ENCODE measurements around the gene ALX4. TPM values are rescaled to one million over a fixed set of nuclear protein-coding genes. Genes with fewer than 3 reads are reported as not detected.

Gene ALX4
- total RNA-seq, 4 donors from 2014 or later, result 0.10 to 0.11 TPM; not detected in 2

DNA sequence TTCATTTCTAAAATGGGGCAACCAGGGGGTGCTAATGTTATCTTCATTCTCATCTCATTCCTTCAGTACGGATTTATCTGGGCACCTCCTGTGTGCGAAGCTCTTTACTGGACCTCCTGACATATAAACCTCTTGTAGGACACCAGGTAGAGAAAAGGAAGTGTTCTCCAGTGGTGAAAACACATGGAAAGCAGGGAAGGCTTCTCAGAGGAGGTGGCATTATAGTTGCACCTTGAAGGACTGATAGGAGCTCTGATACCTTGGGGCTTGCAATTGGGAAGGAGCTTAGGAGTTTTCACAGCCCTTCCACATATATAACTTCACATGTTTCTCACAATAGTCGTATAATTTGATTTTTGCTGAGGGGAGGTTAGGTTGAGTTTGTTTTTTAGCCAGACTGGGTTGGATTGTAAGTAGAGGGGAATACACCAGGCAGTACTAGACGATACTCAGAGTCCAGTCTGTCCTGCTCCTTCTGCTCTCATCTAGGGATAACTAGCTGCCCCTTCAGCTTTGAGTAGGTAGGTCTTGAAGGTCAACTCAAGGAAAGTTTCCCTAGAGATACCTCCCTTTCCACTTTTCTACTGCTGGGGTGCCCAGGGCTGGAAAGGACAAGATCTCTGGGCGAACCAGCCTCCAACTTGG is 34.0 kb upstream of the ALX4 start:
- H3K27ac ChIP-seq, result no peak overlapping the region
- H3K4me1 ChIP-seq, result no peaks in the 10 kb centered on the region
- no peak for TF ChIP-seq POLR2A (IDR thresholded peaks at IDR 0.05)
- TF ChIP-seq, protein P1, sequence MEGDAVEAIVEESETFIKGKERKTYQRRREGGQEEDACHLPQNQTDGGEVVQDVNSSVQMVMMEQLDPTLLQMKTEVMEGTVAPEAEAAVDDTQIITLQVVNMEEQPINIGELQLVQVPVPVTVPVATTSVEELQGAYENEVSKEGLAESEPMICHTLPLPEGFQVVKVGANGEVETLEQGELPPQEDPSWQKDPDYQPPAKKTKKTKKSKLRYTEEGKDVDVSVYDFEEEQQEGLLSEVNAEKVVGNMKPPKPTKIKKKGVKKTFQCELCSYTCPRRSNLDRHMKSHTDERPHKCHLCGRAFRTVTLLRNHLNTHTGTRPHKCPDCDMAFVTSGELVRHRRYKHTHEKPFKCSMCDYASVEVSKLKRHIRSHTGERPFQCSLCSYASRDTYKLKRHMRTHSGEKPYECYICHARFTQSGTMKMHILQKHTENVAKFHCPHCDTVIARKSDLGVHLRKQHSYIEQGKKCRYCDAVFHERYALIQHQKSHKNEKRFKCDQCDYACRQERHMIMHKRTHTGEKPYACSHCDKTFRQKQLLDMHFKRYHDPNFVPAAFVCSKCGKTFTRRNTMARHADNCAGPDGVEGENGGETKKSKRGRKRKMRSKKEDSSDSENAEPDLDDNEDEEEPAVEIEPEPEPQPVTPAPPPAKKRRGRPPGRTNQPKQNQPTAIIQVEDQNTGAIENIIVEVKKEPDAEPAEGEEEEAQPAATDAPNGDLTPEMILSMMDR (IDR thresholded peaks at IDR 0.05), result no peak
- H3K27me3 ChIP-seq, result no peaks in the 10 kb centered on the region
- DNase-seq, result no peak
- intact Hi-C loops (cut with DNase I), result no loop called here
- H3K36me3 ChIP-seq, result no peaks in the 10 kb centered on the region
- no peaks in the 10 kb centered on the region for H3K9me3 ChIP-seq
- no peak overlapping the region for H3K4me3 ChIP-seq (replicated peaks in 1 of 3)
- WGBS, 2 donors, result 92 to 93% methylated on average over 4 to 5 of the region's 5 CpGs

DNA sequence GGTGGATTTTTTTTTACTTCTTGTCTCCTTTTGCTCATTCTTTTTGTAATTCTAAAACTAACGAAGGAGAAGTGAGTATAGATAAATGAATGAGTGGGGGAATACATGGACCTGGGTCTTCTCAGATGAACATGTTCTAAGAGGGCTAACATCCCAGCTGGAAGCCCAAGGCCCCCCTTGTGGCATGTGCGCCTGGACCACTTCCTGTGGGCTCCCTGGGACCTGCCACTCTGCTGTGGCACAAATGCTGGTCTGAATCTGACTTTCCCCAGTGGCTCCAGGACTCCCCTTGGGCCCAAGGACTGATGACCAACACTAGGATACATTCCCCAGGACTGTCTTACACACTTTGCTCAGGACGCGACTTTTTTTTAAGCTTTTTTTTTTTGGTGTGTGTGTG is 32.7 kb upstream of the ALX4 start:
- no peak overlapping the region for H3K27ac ChIP-seq
- TF ChIP-seq, protein P1 (IDR thresholded peaks at IDR 0.05), result no peak
- TF ChIP-seq POLR2A (IDR thresholded peaks at IDR 0.05), result no peak
- no peak for DNase-seq
- H3K36me3 ChIP-seq, result no peaks in the 10 kb centered on the region
- intact Hi-C loops (cut with DNase I), result no loop called here
- no peaks in the 10 kb centered on the region for H3K4me1 ChIP-seq
- no peak overlapping the region for H3K4me3 ChIP-seq (replicated peaks in 1 of 3)
- WGBS, 2 donors, result 95 to 97% methylated on average over 4 of the region's 4 CpGs
- no peaks in the 10 kb centered on the region for H3K27me3 ChIP-seq
- no peaks in the 10 kb centered on the region for H3K9me3 ChIP-seq

DNA sequence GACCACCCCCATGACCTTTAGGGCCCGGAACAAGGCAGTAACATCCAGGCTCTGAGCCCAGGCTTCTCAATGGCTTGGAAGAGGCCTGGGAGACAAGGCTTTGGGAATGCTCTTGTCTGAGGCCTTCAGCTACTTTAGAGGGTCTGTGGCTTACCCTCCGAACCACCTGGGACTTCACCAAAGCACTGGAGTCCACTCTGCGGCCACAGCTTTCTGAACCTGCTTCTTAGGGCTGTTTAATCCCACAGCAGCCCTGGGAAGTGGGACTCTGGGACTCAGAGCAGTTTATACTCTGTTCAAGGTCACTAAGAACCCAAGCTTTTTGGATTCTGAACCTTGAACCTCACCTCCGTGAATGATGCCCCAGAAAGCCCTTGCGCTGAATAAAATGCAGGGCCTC is 30.7 kb upstream of the ALX4 start:
- H3K27ac ChIP-seq, result no peak overlapping the region
- intact Hi-C loops (cut with DNase I), result no loop called here
- TF ChIP-seq POLR2A (IDR thresholded peaks at IDR 0.05), result no peak
- TF ChIP-seq, protein P1 (IDR thresholded peaks at IDR 0.05), result no peak
- no peaks in the 10 kb centered on the region for H3K9me3 ChIP-seq
- DNase-seq, result no peak
- WGBS, 2 donors, result 90 to 97% methylated on average over 5 of the region's 5 CpGs
- peaks cover 4% of the 10 kb centered on the region for H3K27me3 ChIP-seq
- no peak overlapping the region for H3K4me3 ChIP-seq (replicated peaks in 1 of 3)
- H3K36me3 ChIP-seq, result no peaks in the 10 kb centered on the region
- no peaks in the 10 kb centered on the region for H3K4me1 ChIP-seq

DNA sequence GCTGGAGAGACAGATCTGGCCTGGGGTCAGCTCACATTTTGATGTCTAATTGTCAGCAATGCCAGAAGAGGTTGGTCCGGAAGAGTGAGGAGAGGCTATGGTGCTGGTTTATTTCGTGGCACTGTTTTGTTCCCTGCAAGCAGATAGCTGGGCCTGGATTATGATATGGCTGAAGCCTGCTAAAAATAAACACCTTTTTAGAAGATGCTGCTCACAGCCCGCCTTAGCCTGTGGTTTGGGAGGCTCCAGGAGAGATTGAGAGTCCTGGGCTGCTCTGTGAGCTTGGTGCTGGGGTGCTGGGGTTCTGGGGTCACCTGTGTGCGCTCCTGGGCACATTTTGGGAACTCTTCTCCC is 29.6 kb upstream of the ALX4 start:
- intact Hi-C loops (cut with DNase I), result no loop called here
- TF ChIP-seq, protein P1 (IDR thresholded peaks at IDR 0.05), result no peak
- TF ChIP-seq POLR2A (IDR thresholded peaks at IDR 0.05), result no peak
- WGBS, 2 donors, result 87 to 89% methylated on average over 4 of the region's 4 CpGs
- Histone ChIP-seq H3K36me3 (no peaks in the 10 kb centered on the region), H3K27me3 (peaks cover 8% of the 10 kb centered on the region), H3K4me3 (replicated peaks in 1 of 3) (no peak overlapping the region), H3K9me3 (no peaks in the 10 kb centered on the region), H3K4me1 (no peaks in the 10 kb centered on the region), H3K27ac (no peak overlapping the region)
- no peak for DNase-seq

DNA sequence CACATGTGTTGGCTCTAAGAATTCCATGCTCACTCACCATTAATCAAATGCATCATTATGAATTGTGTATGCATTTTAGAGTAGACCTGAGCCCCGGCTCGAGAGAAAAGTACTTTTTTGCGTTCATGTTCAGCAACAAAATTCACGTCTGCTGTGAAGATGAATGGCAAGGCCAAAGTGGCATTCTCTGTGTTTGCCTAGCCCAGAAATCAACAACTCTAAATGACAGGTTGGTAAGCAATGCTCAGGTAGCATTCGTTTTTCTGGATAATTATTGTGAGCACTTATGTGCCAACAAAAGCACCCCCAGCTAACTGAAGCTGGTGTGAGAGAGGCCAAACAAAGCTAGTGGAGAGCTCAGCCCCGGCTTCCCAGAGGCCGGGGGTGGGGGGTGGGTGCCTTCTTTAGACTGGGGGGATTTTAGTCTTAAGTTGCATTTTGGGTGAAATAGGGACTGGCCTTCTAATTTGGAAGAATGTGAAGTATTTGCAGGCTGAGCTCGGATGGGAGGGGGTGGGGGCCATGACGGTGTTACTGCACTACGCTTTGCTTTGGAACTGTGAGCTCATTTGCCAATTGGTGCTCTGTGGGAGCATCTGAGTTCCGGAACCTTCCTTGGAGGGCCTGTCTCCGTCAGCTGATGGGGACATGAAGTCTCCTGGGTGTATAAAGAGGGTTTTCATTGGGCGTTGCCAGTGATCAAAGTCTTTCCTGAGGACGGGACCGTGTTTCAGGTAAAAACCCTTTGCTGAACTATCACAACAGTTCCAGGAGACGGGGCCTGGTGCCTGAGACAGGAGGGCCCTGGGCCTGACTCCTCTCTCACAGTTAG is 29.0 kb upstream of the ALX4 start:
- no peaks in the 10 kb centered on the region for H3K36me3 ChIP-seq
- no peak overlapping the region for H3K4me3 ChIP-seq (replicated peaks in 1 of 3)
- no peak for TF ChIP-seq POLR2A (IDR thresholded peaks at IDR 0.05)
- TF ChIP-seq, protein P1 (IDR thresholded peaks at IDR 0.05), result no peak
- DNase-seq, result no peak
- intact Hi-C loops (cut with DNase I), result no loop called here
- H3K9me3 ChIP-seq, result no peaks in the 10 kb centered on the region
- 77 to 79% methylated on average over 16 of the region's 16 CpGs for WGBS, 2 donors
- no peaks in the 10 kb centered on the region for H3K4me1 ChIP-seq
- no peak overlapping the region for H3K27ac ChIP-seq
- peaks cover 8% of the 10 kb centered on the region for H3K27me3 ChIP-seq
